HG02840 (cell line): ENCODE data around the gene TBC1D23.
"Not testable (repeated sequence)": the region's sequence is repeated elsewhere in the genome, so short reads cannot be mapped to it uniquely, and the experiment has no call there.

Source experiments
- ATAC-seq: cut with Tn5 transposase; IDR thresholded peaks from one replicate; pipeline ENCODE4 v1.9.1; 2021; ENCODE audit warnings: mild to moderate bottlenecking, moderate library complexity, moderate number of reproducible peaks; ENCODE audit not compliant: unreplicated experiment, low FRiP score

The TBC1D23 gene

GRCh38 chr3:100260685-100261484 is at the start of gene TBC1D23:
TBC1D23 (plus strand) TSS chr3:100260992; CDS start chr3:100261019, 27 bp downstream.
- peak; percentile 100 for ATAC-seq

- no peak for ATAC-seq
These were observed 46.8 kb upstream of the TBC1D23 start for GRCh38 chr3:100213891-100214573.

GRCh38 chr3:100214574-100214964 is 46.2 kb upstream of the TBC1D23 start:
- no peak for ATAC-seq

GRCh38 chr3:100216713-100217112 is 44.1 kb upstream of the TBC1D23 start:
- ATAC-seq, result no peak

- ATAC-seq, result no peak
These were observed 39.6 kb upstream of the TBC1D23 start for GRCh38 chr3:100221159-100221558.

- ATAC-seq, result no peak
These were observed 35.6 kb upstream of the TBC1D23 start for GRCh38 chr3:100225193-100225592.

GRCh38 chr3:100225883-100226282 is 34.9 kb upstream of the TBC1D23 start:
- ATAC-seq, result no peak

GRCh38 chr3:100226712-100227429 is 33.9 kb upstream of the TBC1D23 start:
- no peak for ATAC-seq

- no peak for ATAC-seq
These were observed 33.3 kb upstream of the TBC1D23 start for GRCh38 chr3:100227511-100227921.

- ATAC-seq, result no peak
These were observed 32.5 kb upstream of the TBC1D23 start for GRCh38 chr3:100228247-100228646.

GRCh38 chr3:100229188-100229587 is 31.6 kb upstream of the TBC1D23 start:
- not testable (repeated sequence) for ATAC-seq

- ATAC-seq, result no peak
These were observed 30.1 kb upstream of the TBC1D23 start for GRCh38 chr3:100230710-100231109.

GRCh38 chr3:100231668-100232067 is 29.1 kb upstream of the TBC1D23 start:
- no peak for ATAC-seq

GRCh38 chr3:100234364-100234763 is 26.4 kb upstream of the TBC1D23 start:
- ATAC-seq, result no peak

GRCh38 chr3:100238599-100238998 is 22.2 kb upstream of the TBC1D23 start:
- no peak for ATAC-seq

GRCh38 chr3:100242471-100242870 is 18.3 kb upstream of the TBC1D23 start:
- ATAC-seq, result not testable (repeated sequence)

GRCh38 chr3:100244264-100244663 is 16.5 kb upstream of the TBC1D23 start:
- no peak for ATAC-seq

- ATAC-seq, result no peak
These were observed 15.7 kb upstream of the TBC1D23 start for GRCh38 chr3:100245136-100245535.

GRCh38 chr3:100245927-100246326 is 14.9 kb upstream of the TBC1D23 start:
- no peak for ATAC-seq

GRCh38 chr3:100246999-100247398 is 13.8 kb upstream of the TBC1D23 start:
- ATAC-seq, result no peak

GRCh38 chr3:100252001-100252400 is 8.8 kb upstream of the TBC1D23 start:
- no peak for ATAC-seq
